Gastrocnemius medialis (tissue), 4 donors: Measurements from ENCODE around the gene DENND6B. TPM values are rescaled to one million over a fixed set of nuclear protein-coding genes. Genes with fewer than 3 reads are reported as not detected.

ENCODE experiments used
- ATAC-seq, 2 donors: fragments of 150-250 bp; one replicate each; pipeline ENCODE4 v1.9.1; 2016
- DNase-seq, 2 donors: peaks; one replicate each; pipeline ENCODE4 v3.0.0-alpha.2; 2019
- H3K27ac ChIP-seq, 4 donors: fragments of 200-600 bp; sonication (generic); 1 replicate in 1 of 4; 2 replicates in 3 of 4; pipeline ENCODE4 v1.5.1; 2016 to 2018; ENCODE audit warnings: mild to moderate bottlenecking in 2 of 4, moderate library complexity in 1 of 4
- H3K27me3 ChIP-seq, 3 donors: fragments of 200-600 bp; sonication (generic) in 2 of 3; 1 replicate in 1 of 3; 2 replicates in 2 of 3; pipeline versions ENCODE4 v1.5.1 to v1.6.0; 2016 to 2019; ENCODE audit warnings: mild to moderate bottlenecking in 1 of 3, moderate library complexity in 1 of 3
- H3K36me3 ChIP-seq, 2 donors: fragments of 200-600 bp; sonication (generic) in 1 of 2; one replicate each; pipeline ENCODE4 v1.5.1; 2017 to 2018
- H3K4me1 ChIP-seq, 2 donors: fragments of 200-600 bp; sonication (generic) in 1 of 2; one replicate each; pipeline ENCODE4 v1.5.1; 2016 to 2017; ENCODE audit warnings: mild to moderate bottlenecking in 2 of 2
- H3K4me3 ChIP-seq, 4 donors: fragments of 200-600 bp; sonication (generic) in 3 of 4; 1 replicate in 1 of 4; 2 replicates in 3 of 4; pipeline ENCODE4 v1.5.1; 2016 to 2019; ENCODE audit warnings: mild to moderate bottlenecking in 2 of 4
- H3K9me3 ChIP-seq, 3 donors: fragments of 200-600 bp; sonication (generic) in 2 of 3; 1 replicate in 1 of 3; 2 replicates in 2 of 3; pipeline ENCODE4 v1.5.1; 2016 to 2019
- CTCF ChIP-seq, 5 experiments: fragments of 450-650 bp in 3 of 5; fragments of 200-600 bp in 2 of 5; sonication (generic) in 2 of 5; IDR thresholded peaks in 4 of 5; conservative IDR thresholded peaks in 1 of 5; 1 replicate in 4 of 5; 2 replicates in 1 of 5; pipeline ENCODE4 v1.5.1; 2016 to 2019; ENCODE audit warnings: antibody characterized with exemption in 5 of 5, mild to moderate bottlenecking in 3 of 5, moderate library complexity in 3 of 5
- POLR2A ChIP-seq, 2 donors: fragments of 450-650 bp; IDR thresholded peaks; one replicate each; pipeline ENCODE4 v1.6.1; 2017; ENCODE audit warnings: antibody characterized with exemption in 2 of 2, mild to moderate bottlenecking in 2 of 2, moderate library complexity in 2 of 2
- in situ Hi-C, 4 donors: fragments of 200-750 bp; cut with MboI; loops; one replicate each; pipeline versions ENCODE4 v1.15.0 to v1.8.0; 2017; ENCODE audit warnings: low sequenced_read_pairs in 4 of 4
- intact Hi-C: fragments of 100-400 bp; cut with DNase I; formaldehyde crosslinking; loops from one replicate; pipeline ENCODE4 v1.15.1; 2023; ENCODE audit warnings: low total_unique reads
- total RNA-seq, 4 donors: library from RNA; depleted of rRNA; stranded (reverse); fragments of >200 nt; gene quantifications; one replicate each; pipeline versions ENCODE4 v1.1.0 to v1.2.3, GENCODE V29; 2016

DENND6B gene
- total RNA-seq, 4 donors from 2014 or later = 0.55 to 0.84 (median 0.68) TPM; not detected in 1

- ATAC-seq (peak; percentile 56 to 81), DNase-seq (peak; percentile 23 to 46)
- Histone ChIP-seq H3K27me3 (no peaks in the 10 kb centered on the region), H3K27ac (peak overlapping the region in 2 of 4 donors; percentile 30 to 58), H3K36me3 (no peaks in the 10 kb centered on the region), H3K9me3 (no peaks in the 10 kb centered on the region), H3K4me3 (no peak overlapping the region), H3K4me1 (peaks cover 0 to 14% of the 10 kb centered on the region in 2 donors)
- intact Hi-C loops (no loop called here), in situ Hi-C loops (no loop called here)
- no peak for TF ChIP-seq CTCF (IDR thresholded peaks at IDR 0.05 in 4 of 5, conservative IDR thresholded peaks at IDR 0.05 in 1 of 5)
- peak in 1 of 2 donors; percentile 10 for TF ChIP-seq POLR2A (IDR thresholded peaks at IDR 0.05)
These were observed 33.8 kb upstream of the DENND6B start for GRCh38 chr22:50360578-50360977.

- H3K9me3 ChIP-seq = no peaks in the 10 kb centered on the region
These were observed 30.9 kb upstream of the DENND6B start for GRCh38 chr22:50357756-50358155.

GRCh38 chr22:50357222-50357621, 30.4 kb upstream of the DENND6B start:
- peaks cover 0 to 6% of the 10 kb centered on the region in 2 donors for H3K4me1 ChIP-seq
- H3K9me3 ChIP-seq = no peaks in the 10 kb centered on the region
- H3K27me3 ChIP-seq = no peaks in the 10 kb centered on the region
- in situ Hi-C loops (no loop called here), intact Hi-C loops (no loop called here)
- no peak overlapping the region for H3K27ac ChIP-seq
- no peak for DNase-seq
- ATAC-seq = no peak
- TF ChIP-seq POLR2A (IDR thresholded peaks at IDR 0.05) = no peak
- no peak for TF ChIP-seq CTCF (IDR thresholded peaks at IDR 0.05 in 4 of 5, conservative IDR thresholded peaks at IDR 0.05 in 1 of 5)
- H3K4me3 ChIP-seq = no peak overlapping the region
- H3K36me3 ChIP-seq = peaks cover 0 to 12% of the 10 kb centered on the region in 2 donors

More at GRCh38 chr22:50357756-50358155, 30.9 kb upstream of the DENND6B start:
- ATAC-seq (no peak), DNase-seq (no peak)
- intact Hi-C loops (no loop called here), in situ Hi-C loops (no loop called here)
- Histone ChIP-seq H3K27ac (no peak overlapping the region), H3K4me1 (peaks cover 0 to 6% of the 10 kb centered on the region in 2 donors), H3K27me3 (no peaks in the 10 kb centered on the region), H3K4me3 (no peak overlapping the region), H3K36me3 (peaks cover 0 to 7% of the 10 kb centered on the region in 2 donors)
- TF ChIP-seq POLR2A (IDR thresholded peaks at IDR 0.05) = no peak
- TF ChIP-seq CTCF (IDR thresholded peaks at IDR 0.05 in 4 of 5, conservative IDR thresholded peaks at IDR 0.05 in 1 of 5) = no peak

GRCh38 chr22:50356186-50356585, 29.4 kb upstream of the DENND6B start:
- H3K36me3 ChIP-seq = peaks cover 0 to 16% of the 10 kb centered on the region in 2 donors
- no peaks in the 10 kb centered on the region for H3K9me3 ChIP-seq
- TF ChIP-seq POLR2A (IDR thresholded peaks at IDR 0.05) (no peak), CTCF (IDR thresholded peaks at IDR 0.05 in 4 of 5, conservative IDR thresholded peaks at IDR 0.05 in 1 of 5) (no peak)
- H3K4me1 ChIP-seq = peaks cover 0 to 6% of the 10 kb centered on the region in 2 donors
- H3K27me3 ChIP-seq = no peaks in the 10 kb centered on the region
- H3K4me3 ChIP-seq = no peak overlapping the region
- no peak overlapping the region for H3K27ac ChIP-seq
- intact Hi-C loops = no loop called here
- in situ Hi-C loops = no loop called here
- no peak for DNase-seq
- no peak for ATAC-seq

- no peaks in the 10 kb centered on the region for H3K9me3 ChIP-seq
- ATAC-seq = no peak
- peaks cover 0 to 12% of the 10 kb centered on the region in 2 donors for H3K36me3 ChIP-seq
- TF ChIP-seq POLR2A (IDR thresholded peaks at IDR 0.05) = no peak
- no peak for TF ChIP-seq CTCF (IDR thresholded peaks at IDR 0.05 in 4 of 5, conservative IDR thresholded peaks at IDR 0.05 in 1 of 5)
- intact Hi-C loops (no loop called here), in situ Hi-C loops (no loop called here)
- H3K4me3 ChIP-seq = no peak overlapping the region
- no peak for DNase-seq
- H3K27me3 ChIP-seq = no peaks in the 10 kb centered on the region
- no peak overlapping the region for H3K27ac ChIP-seq
- H3K4me1 ChIP-seq = peaks cover 7 to 13% of the 10 kb centered on the region in 2 donors
These were observed 21.2 kb upstream of the DENND6B start for GRCh38 chr22:50348058-50348457.
